GM19468 (cell line): ENCODE results near the gene PHF8.

Experiments
- ATAC-seq: cut with Tn5 transposase; IDR thresholded peaks from one replicate; pipeline ENCODE4 v1.9.1; 2021; ENCODE audit warnings: mild to moderate bottlenecking, moderate library complexity, moderate number of reproducible peaks; ENCODE audit not compliant: unreplicated experiment; ENCODE audit errors: extremely low read depth

The PHF8 gene

GRCh38 chrX:54044126-54044876, at the start of gene PHF8:
Gene PHF8 (minus strand): TSS chrX:54044473. CDS start chrX:54042728, 1,745 bp downstream.
- ATAC-seq, result peak; percentile 81

- no peak for ATAC-seq
These were observed 49.3 kb upstream of the PHF8 start for GRCh38 chrX:54093571-54093970.

GRCh38 chrX:54093159-54093558, 48.9 kb upstream of the PHF8 start:
- ATAC-seq, result no peak

- ATAC-seq, result no peak
These were observed 46.6 kb upstream of the PHF8 start for GRCh38 chrX:54090880-54091279.

- ATAC-seq, result no peak
These were observed 44.9 kb upstream of the PHF8 start for GRCh38 chrX:54089191-54089590.

- ATAC-seq, result no peak
These were observed 43.4 kb upstream of the PHF8 start for GRCh38 chrX:54087661-54088060.

GRCh38 chrX:54085666-54086065, 41.4 kb upstream of the PHF8 start:
- no peak for ATAC-seq

GRCh38 chrX:54076903-54077302, 32.6 kb upstream of the PHF8 start:
- ATAC-seq, result no peak

- no peak for ATAC-seq
These were observed 30.6 kb upstream of the PHF8 start for GRCh38 chrX:54074826-54075225.

- no peak for ATAC-seq
These were observed 23.5 kb upstream of the PHF8 start for GRCh38 chrX:54067766-54068165.

GRCh38 chrX:54066841-54067240, 22.6 kb upstream of the PHF8 start:
- no peak for ATAC-seq

GRCh38 chrX:54064564-54064963, 20.3 kb upstream of the PHF8 start:
- ATAC-seq, result no peak

GRCh38 chrX:54063361-54063760, 19.1 kb upstream of the PHF8 start:
- ATAC-seq, result no peak

GRCh38 chrX:54049801-54050200, 5.5 kb upstream of the PHF8 start:
- ATAC-seq, result no peak

GRCh38 chrX:54048412-54048811, 4.1 kb upstream of the PHF8 start:
- ATAC-seq, result no peak

- ATAC-seq, result no peak
These were observed 1.4 kb upstream of the PHF8 start for GRCh38 chrX:54045563-54046228.

GRCh38 chrX:54044877-54045338, 635 bp upstream of the PHF8 start:
- no peak for ATAC-seq

GRCh38 chrX:54043541-54044125, 640 bp downstream of the PHF8 start:
- ATAC-seq, result no peak

- ATAC-seq, result no peak
These were observed 1.2 kb downstream of the PHF8 start for GRCh38 chrX:54043056-54043455.

- no peak for ATAC-seq
These were observed 1.7 kb downstream of the PHF8 start for GRCh38 chrX:54042609-54043021.

- no peak for ATAC-seq
These were observed 13.9 kb downstream of the PHF8 start for GRCh38 chrX:54030329-54030728.
